ENCODE data around the gene NRXN3. TPM values are rescaled to one million over a fixed set of nuclear protein-coding genes. Genes with fewer than 3 reads are reported as not detected.

NRXN3 gene
- total RNA-seq, 1 experiment from 2014 or later = not detected

DNA sequence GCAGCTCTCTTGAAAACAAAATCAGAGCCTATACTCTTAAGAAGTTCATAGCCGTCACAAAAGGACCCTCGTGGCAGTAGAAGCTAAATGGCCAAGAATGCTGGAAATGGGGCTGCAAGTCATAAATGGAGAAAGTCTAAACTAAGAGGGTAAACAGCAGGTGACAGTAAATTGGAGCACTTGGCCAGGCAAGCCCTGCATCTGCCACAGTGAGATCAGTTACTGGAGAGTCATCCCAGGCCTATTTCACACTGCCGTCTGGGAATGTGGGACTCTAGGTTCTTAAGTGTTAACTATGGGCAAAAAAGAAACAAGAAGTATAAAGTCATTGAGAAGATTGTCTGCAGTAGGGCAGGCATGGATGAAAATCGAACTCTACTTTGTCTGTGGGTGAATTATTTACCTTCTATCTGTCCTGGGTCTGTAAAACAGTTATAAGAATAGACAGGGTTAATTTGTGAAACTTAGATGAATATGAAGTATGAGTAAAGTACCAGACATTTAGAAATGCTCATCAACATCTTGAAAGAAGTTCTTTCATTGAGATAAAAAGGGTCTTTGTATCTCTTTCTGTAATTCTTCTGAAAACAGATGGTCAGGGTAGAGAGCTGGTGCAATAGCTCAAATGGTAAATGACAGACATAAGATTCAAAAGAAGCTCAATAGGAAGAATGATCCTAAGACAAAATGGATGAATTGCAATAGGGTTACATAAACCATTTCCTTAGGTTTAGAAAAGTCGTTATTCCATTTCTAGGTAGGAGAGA lies 1248.7 kb downstream of the NRXN3 start:
- no peak for DNase-seq
- Mint-ChIP-seq H3K4me1 (ENCODE audit: low read depth, unreplicated experiment) (no peaks in the 10 kb centered on the region), H3K9me3 (ENCODE audit: low read depth, unreplicated experiment) (peaks cover 6% of the 10 kb centered on the region), H3K27ac (ENCODE audit: unreplicated experiment) (no peak overlapping the region), H3K27me3 (ENCODE audit: unreplicated experiment) (no peaks in the 10 kb centered on the region), H3K36me3 (ENCODE audit: insufficient read depth, unreplicated experiment) (no peaks in the 10 kb centered on the region), H3K4me3 (ENCODE audit: low read depth, unreplicated experiment) (no peak overlapping the region)
- intact Hi-C loops (cut with micrococcal nuclease; ENCODE audit: unreplicated experiment) = no loop called here
- CTCF ChIA-PET = interaction anchor here (0.6 kb wide), 1 partner anchor 56 kb away, joined by 3 read pairs; no protein-coding TSS in a partner anchor
- no TSS peak for BruUV-seq (replicated peaks)
- TF ChIP-seq, protein P1, sequence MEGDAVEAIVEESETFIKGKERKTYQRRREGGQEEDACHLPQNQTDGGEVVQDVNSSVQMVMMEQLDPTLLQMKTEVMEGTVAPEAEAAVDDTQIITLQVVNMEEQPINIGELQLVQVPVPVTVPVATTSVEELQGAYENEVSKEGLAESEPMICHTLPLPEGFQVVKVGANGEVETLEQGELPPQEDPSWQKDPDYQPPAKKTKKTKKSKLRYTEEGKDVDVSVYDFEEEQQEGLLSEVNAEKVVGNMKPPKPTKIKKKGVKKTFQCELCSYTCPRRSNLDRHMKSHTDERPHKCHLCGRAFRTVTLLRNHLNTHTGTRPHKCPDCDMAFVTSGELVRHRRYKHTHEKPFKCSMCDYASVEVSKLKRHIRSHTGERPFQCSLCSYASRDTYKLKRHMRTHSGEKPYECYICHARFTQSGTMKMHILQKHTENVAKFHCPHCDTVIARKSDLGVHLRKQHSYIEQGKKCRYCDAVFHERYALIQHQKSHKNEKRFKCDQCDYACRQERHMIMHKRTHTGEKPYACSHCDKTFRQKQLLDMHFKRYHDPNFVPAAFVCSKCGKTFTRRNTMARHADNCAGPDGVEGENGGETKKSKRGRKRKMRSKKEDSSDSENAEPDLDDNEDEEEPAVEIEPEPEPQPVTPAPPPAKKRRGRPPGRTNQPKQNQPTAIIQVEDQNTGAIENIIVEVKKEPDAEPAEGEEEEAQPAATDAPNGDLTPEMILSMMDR (IDR thresholded peaks at IDR 0.05; ENCODE audit: unreplicated experiment) = no peak

- H3K27me3 Mint-ChIP-seq (ENCODE audit: unreplicated experiment) = no peaks in the 10 kb centered on the region
- no peaks in the 10 kb centered on the region for H3K36me3 Mint-ChIP-seq (ENCODE audit: insufficient read depth, unreplicated experiment)
- no TSS peak for BruUV-seq (replicated peaks)
- DNase-seq = no peak
- TF ChIP-seq, protein P1 (IDR thresholded peaks at IDR 0.05; ENCODE audit: unreplicated experiment) = no peak
- H3K4me1 Mint-ChIP-seq (ENCODE audit: low read depth, unreplicated experiment) = no peaks in the 10 kb centered on the region
- intact Hi-C loops (cut with micrococcal nuclease; ENCODE audit: unreplicated experiment) = no loop called here
- CTCF ChIA-PET = no interaction called here
- H3K9me3 Mint-ChIP-seq (ENCODE audit: low read depth, unreplicated experiment) = peaks cover 6% of the 10 kb centered on the region
- H3K4me3 Mint-ChIP-seq (ENCODE audit: low read depth, unreplicated experiment) = no peak overlapping the region
- H3K27ac Mint-ChIP-seq (ENCODE audit: unreplicated experiment) = no peak overlapping the region
Observed at GRCh38 chr14:79419571-79420327, 1249.6 kb downstream of the NRXN3 start.

DNA sequence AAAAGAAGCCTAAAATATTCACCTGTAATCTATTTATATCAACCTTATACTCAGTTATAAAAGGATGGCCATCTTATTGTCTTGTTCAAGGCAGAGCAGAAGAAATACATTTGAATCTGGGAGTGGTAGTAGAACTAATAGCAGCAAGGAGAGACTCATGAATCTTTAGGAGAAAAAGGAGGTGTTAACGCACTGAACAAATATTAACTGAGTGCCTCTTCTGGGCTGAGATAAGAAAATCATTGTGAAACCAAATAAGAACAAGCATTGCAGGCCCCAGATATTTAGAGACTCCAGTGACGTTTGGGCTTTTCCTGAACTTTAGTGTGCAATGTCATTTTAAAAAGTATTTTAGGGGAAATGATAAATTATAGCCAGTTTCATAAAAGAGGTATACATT lies 1250.6 kb downstream of the NRXN3 start:
- H3K4me1 Mint-ChIP-seq (ENCODE audit: low read depth, unreplicated experiment) = no peaks in the 10 kb centered on the region
- intact Hi-C loops (cut with micrococcal nuclease; ENCODE audit: unreplicated experiment) = no loop called here
- no peak for DNase-seq
- H3K36me3 Mint-ChIP-seq (ENCODE audit: insufficient read depth, unreplicated experiment) = no peaks in the 10 kb centered on the region
- TF ChIP-seq, protein P1 (IDR thresholded peaks at IDR 0.05; ENCODE audit: unreplicated experiment) = no peak
- no peak overlapping the region for H3K4me3 Mint-ChIP-seq (ENCODE audit: low read depth, unreplicated experiment)
- peaks cover 7% of the 10 kb centered on the region for H3K9me3 Mint-ChIP-seq (ENCODE audit: low read depth, unreplicated experiment)
- H3K27ac Mint-ChIP-seq (ENCODE audit: unreplicated experiment) = no peak overlapping the region
- CTCF ChIA-PET = no interaction called here
- no TSS peak for BruUV-seq (replicated peaks)
- no peaks in the 10 kb centered on the region for H3K27me3 Mint-ChIP-seq (ENCODE audit: unreplicated experiment)

- DNase-seq = no peak
- Mint-ChIP-seq H3K9me3 (ENCODE audit: low read depth, unreplicated experiment) (peaks cover 8% of the 10 kb centered on the region), H3K4me3 (ENCODE audit: low read depth, unreplicated experiment) (no peak overlapping the region), H3K36me3 (ENCODE audit: insufficient read depth, unreplicated experiment) (no peaks in the 10 kb centered on the region), H3K4me1 (ENCODE audit: low read depth, unreplicated experiment) (no peaks in the 10 kb centered on the region), H3K27ac (ENCODE audit: unreplicated experiment) (no peak overlapping the region), H3K27me3 (ENCODE audit: unreplicated experiment) (no peaks in the 10 kb centered on the region)
- CTCF ChIA-PET = no interaction called here
- TF ChIP-seq, protein P1 (IDR thresholded peaks at IDR 0.05; ENCODE audit: unreplicated experiment) = no peak
- intact Hi-C loops (cut with micrococcal nuclease; ENCODE audit: unreplicated experiment) = no loop called here
- BruUV-seq (replicated peaks) = no TSS peak
Observed at GRCh38 chr14:79421811-79422210, 1251.6 kb downstream of the NRXN3 start.
